Measurements from ENCODE around the gene POLG.

The POLG gene

GRCh38 chr15:89321521-89322410 is 12.9 kb downstream of the POLG start:
- Histone ChIP-seq H3K4me3 (ENCODE audit: low read depth, low read length) (no peak overlapping the region), H3K27ac (ENCODE audit: extremely low read depth, low read depth, low read length) (no peak overlapping the region), H3K4me1 (ENCODE audit: control insufficient read depth, insufficient read depth, low read length) (no peaks in the 10 kb centered on the region), H3K9me3 (ENCODE audit: control insufficient read depth, insufficient read depth, low read depth, low read length) (no peaks in the 10 kb centered on the region), H3K36me3 (ENCODE audit: control insufficient read depth in 2 of 2, insufficient read depth in 1 of 2, low read length in 2 of 2) (peaks cover 76 to 100% of the 10 kb centered on the region in 2 experiments)
- ChIA-PET POLR2A (interaction anchor here (0.6 to 4.4 kb wide), 4 partner anchors 8 to 77 kb away, joined by 4 to 21 read pairs (median 4); partner anchors contain the start of gene POLG), CTCF (interaction anchor here (0.5 to 3.7 kb wide), 3 partner anchors 10 to 115 kb away, joined by 3 to 18 read pairs (median 3); no protein-coding TSS in a partner anchor)
- TF ChIP-seq, protein P1, sequence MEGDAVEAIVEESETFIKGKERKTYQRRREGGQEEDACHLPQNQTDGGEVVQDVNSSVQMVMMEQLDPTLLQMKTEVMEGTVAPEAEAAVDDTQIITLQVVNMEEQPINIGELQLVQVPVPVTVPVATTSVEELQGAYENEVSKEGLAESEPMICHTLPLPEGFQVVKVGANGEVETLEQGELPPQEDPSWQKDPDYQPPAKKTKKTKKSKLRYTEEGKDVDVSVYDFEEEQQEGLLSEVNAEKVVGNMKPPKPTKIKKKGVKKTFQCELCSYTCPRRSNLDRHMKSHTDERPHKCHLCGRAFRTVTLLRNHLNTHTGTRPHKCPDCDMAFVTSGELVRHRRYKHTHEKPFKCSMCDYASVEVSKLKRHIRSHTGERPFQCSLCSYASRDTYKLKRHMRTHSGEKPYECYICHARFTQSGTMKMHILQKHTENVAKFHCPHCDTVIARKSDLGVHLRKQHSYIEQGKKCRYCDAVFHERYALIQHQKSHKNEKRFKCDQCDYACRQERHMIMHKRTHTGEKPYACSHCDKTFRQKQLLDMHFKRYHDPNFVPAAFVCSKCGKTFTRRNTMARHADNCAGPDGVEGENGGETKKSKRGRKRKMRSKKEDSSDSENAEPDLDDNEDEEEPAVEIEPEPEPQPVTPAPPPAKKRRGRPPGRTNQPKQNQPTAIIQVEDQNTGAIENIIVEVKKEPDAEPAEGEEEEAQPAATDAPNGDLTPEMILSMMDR (tag by site-specific recombination; IDR thresholded peaks at IDR 0.05): 0 out of 2 replicates have a peak, but pooled peaks have one; percentile 9
- TF ChIP-seq ZNF514 (tag by site-specific recombination; IDR thresholded peaks at IDR 0.05) (no peak), GLIS1 (tag by site-specific recombination; IDR thresholded peaks at IDR 0.05) (peak; percentile 38; the same call in 1 of the 2 replicates), AEBP2 (tag by site-specific recombination; IDR thresholded peaks at IDR 0.05; ENCODE audit: borderline replicate concordance) (no peak)

GRCh38 chr15:89320200-89320599 is 14.4 kb downstream of the POLG start:
- TF ChIP-seq ZNF514 (tag by site-specific recombination; IDR thresholded peaks at IDR 0.05) (no peak), ZFHX2 (tag by site-specific recombination; conservative IDR thresholded peaks at IDR 0.05) (no peak), ZNF24 (tag by site-specific recombination; IDR thresholded peaks at IDR 0.05) (no peak), ZNF114 (tag by site-specific recombination; IDR thresholded peaks at IDR 0.05) (no peak)
- no peaks in the 10 kb centered on the region for H3K4me1 ChIP-seq (ENCODE audit: control insufficient read depth, insufficient read depth, low read length)
- ChIA-PET POLR2A (interaction anchor here (0.9 to 4.4 kb wide), 3 partner anchors 9 to 22 kb away, joined by 3 to 21 read pairs (median 4); partner anchors contain the start of gene POLG), CTCF (interaction anchor here (0.7 to 3.7 kb wide), 5 partner anchors 11 to 262 kb away, joined by 3 to 18 read pairs (median 3); no protein-coding TSS in a partner anchor)
- H3K27ac ChIP-seq (ENCODE audit: extremely low read depth, low read depth, low read length): peak overlapping the region; percentile 40; the same call in 1 of the 2 replicates
- H3K4me3 ChIP-seq (ENCODE audit: low read depth, low read length): no peak overlapping the region
- H3K36me3 ChIP-seq (ENCODE audit: control insufficient read depth in 2 of 2, insufficient read depth in 1 of 2, low read length in 2 of 2): peaks cover 74 to 100% of the 10 kb centered on the region in 2 experiments
- H3K9me3 ChIP-seq (ENCODE audit: control insufficient read depth, insufficient read depth, low read depth, low read length): no peaks in the 10 kb centered on the region

GRCh38 chr15:89319678-89320077 is 14.9 kb downstream of the POLG start:
- CTCF ChIA-PET: interaction anchor here (0.7 to 3.7 kb wide), 3 partner anchors 12 to 39 kb away, joined by 3 to 18 read pairs (median 3); no protein-coding TSS in a partner anchor
- H3K27ac ChIP-seq (ENCODE audit: extremely low read depth, low read depth, low read length): peak overlapping the region; percentile 40; the same call in 1 of the 2 replicates
- no peaks in the 10 kb centered on the region for H3K4me1 ChIP-seq (ENCODE audit: control insufficient read depth, insufficient read depth, low read length)
- H3K36me3 ChIP-seq (ENCODE audit: control insufficient read depth in 2 of 2, insufficient read depth in 1 of 2, low read length in 2 of 2): peaks cover 74 to 100% of the 10 kb centered on the region in 2 experiments
- POLR2A ChIA-PET: interaction anchor here (1.5 to 4.4 kb wide), 2 partner anchors 9 to 15 kb away, joined by 4 to 21 read pairs; partner anchors contain the start of gene POLG
- TF ChIP-seq ZNF792 (tag by site-specific recombination; IDR thresholded peaks at IDR 0.05) (no peak), ZNF416 (tag by site-specific recombination; IDR thresholded peaks at IDR 0.05) (no peak), ZNF23 (tag by site-specific recombination; IDR thresholded peaks at IDR 0.05; ENCODE audit: borderline replicate concordance) (no peak)
- no peak overlapping the region for H3K4me3 ChIP-seq (ENCODE audit: low read depth, low read length)
- no peaks in the 10 kb centered on the region for H3K9me3 ChIP-seq (ENCODE audit: control insufficient read depth, insufficient read depth, low read depth, low read length)

DNA sequence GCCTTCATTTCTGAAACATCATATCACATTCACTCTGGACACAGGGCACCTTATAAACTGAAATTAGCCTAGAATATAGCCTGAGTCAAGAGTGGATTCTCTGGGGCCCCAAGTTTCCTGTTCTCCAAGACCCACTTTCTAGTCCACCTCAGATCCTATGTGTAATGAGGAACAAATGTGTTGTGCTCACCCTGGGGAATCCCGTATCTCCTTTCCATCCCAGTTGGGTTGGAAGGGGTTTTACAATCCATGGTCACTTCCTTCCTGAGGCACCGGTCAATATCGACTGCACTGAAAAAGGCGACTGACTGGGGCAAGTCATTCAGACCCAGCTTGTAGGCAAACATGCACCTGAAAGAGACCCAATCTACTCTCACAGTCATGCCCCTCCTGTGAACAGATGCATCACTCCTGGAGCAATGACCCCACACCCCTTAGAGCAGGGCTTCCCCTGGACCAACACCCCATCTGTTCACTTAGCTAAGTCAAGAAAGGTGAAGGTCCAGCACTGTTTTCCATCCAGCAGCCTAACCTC is 17.4 kb downstream of the POLG start:
- ChIA-PET CTCF (interaction anchor here (0.8 to 2.4 kb wide), 3 partner anchors 14 to 111 kb away, joined by 3 to 8 read pairs (median 6); no protein-coding TSS in a partner anchor), POLR2A (interaction anchor here (0.9 to 4.4 kb wide), 4 partner anchors 9 to 18 kb away, joined by 3 to 21 read pairs (median 4); partner anchors contain the start of gene POLG)
- Histone ChIP-seq H3K36me3 (ENCODE audit: control insufficient read depth in 2 of 2, insufficient read depth in 1 of 2, low read length in 2 of 2) (peaks cover 77 to 100% of the 10 kb centered on the region in 2 experiments), H3K4me1 (ENCODE audit: control insufficient read depth, insufficient read depth, low read length) (no peaks in the 10 kb centered on the region), H3K4me3 (ENCODE audit: low read depth, low read length) (no peak overlapping the region), H3K9me3 (ENCODE audit: control insufficient read depth, insufficient read depth, low read depth, low read length) (no peaks in the 10 kb centered on the region), H3K27ac (ENCODE audit: extremely low read depth, low read depth, low read length) (no peak overlapping the region)
- TF ChIP-seq, protein P2, sequence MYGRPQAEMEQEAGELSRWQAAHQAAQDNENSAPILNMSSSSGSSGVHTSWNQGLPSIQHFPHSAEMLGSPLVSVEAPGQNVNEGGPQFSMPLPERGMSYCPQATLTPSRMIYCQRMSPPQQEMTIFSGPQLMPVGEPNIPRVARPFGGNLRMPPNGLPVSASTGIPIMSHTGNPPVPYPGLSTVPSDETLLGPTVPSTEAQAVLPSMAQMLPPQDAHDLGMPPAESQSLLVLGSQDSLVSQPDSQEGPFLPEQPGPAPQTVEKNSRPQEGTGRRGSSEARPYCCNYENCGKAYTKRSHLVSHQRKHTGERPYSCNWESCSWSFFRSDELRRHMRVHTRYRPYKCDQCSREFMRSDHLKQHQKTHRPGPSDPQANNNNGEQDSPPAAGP (tag by site-specific recombination; IDR thresholded peaks at IDR 0.05): no peak
- no peak for TF ChIP-seq ZBTB8A (tag by site-specific recombination; IDR thresholded peaks at IDR 0.05)
- no peak for TF ChIP-seq AEBP2 (tag by site-specific recombination; IDR thresholded peaks at IDR 0.05; ENCODE audit: borderline replicate concordance)
- TF ChIP-seq, protein P3, sequence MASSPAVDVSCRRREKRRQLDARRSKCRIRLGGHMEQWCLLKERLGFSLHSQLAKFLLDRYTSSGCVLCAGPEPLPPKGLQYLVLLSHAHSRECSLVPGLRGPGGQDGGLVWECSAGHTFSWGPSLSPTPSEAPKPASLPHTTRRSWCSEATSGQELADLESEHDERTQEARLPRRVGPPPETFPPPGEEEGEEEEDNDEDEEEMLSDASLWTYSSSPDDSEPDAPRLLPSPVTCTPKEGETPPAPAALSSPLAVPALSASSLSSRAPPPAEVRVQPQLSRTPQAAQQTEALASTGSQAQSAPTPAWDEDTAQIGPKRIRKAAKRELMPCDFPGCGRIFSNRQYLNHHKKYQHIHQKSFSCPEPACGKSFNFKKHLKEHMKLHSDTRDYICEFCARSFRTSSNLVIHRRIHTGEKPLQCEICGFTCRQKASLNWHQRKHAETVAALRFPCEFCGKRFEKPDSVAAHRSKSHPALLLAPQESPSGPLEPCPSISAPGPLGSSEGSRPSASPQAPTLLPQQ (tag by site-specific recombination; IDR thresholded peaks at IDR 0.05): no peak
- TF ChIP-seq ZNF175 (tag by site-specific recombination; IDR thresholded peaks at IDR 0.05): no peak
- no peak for TF ChIP-seq YY2 (tag by site-specific recombination; IDR thresholded peaks at IDR 0.05)
